Measurements from ENCODE around the gene GDF2.
A peak's percentile ranks its signal among the peaks of the same experiment; 100 is the strongest.

Gene GDF2

GRCh38 chr10:47353351-47353750 lies 31.1 kb downstream of the GDF2 start:
- no peak for DNase-seq (ENCODE audit: low read depth)

GRCh38 chr10:47354165-47354564 lies 31.9 kb downstream of the GDF2 start:
- no peak for DNase-seq (ENCODE audit: low read depth)

GRCh38 chr10:47354900-47355299 lies 32.6 kb downstream of the GDF2 start:
- DNase-seq (ENCODE audit: low read depth) = no peak

- DNase-seq (ENCODE audit: low read depth) = no peak
Measured at GRCh38 chr10:47356708-47357107, 34.5 kb downstream of the GDF2 start.

- no peak for DNase-seq (ENCODE audit: low read depth)
Measured at GRCh38 chr10:47357131-47357582, 34.9 kb downstream of the GDF2 start.

- no peak for DNase-seq (ENCODE audit: low read depth)
Measured at GRCh38 chr10:47357911-47358310, 35.7 kb downstream of the GDF2 start.

GRCh38 chr10:47358457-47358856 lies 36.2 kb downstream of the GDF2 start:
- DNase-seq (ENCODE audit: low read depth) = no peak

- no peak for DNase-seq (ENCODE audit: low read depth)
Measured at GRCh38 chr10:47359101-47359500, 36.8 kb downstream of the GDF2 start.

GRCh38 chr10:47359626-47360418 lies 37.6 kb downstream of the GDF2 start:
- DNase-seq (ENCODE audit: low read depth) = no peak

- no peak for DNase-seq (ENCODE audit: low read depth)
Measured at GRCh38 chr10:47360419-47361040, 38.3 kb downstream of the GDF2 start.

- peak; percentile 24 for DNase-seq (ENCODE audit: low read depth)
Measured at GRCh38 chr10:47361293-47361692, 39.0 kb downstream of the GDF2 start.

GRCh38 chr10:47362199-47362598 lies 39.9 kb downstream of the GDF2 start:
- DNase-seq (ENCODE audit: low read depth) = no peak

GRCh38 chr10:47363781-47364180 lies 41.5 kb downstream of the GDF2 start:
- no peak for DNase-seq (ENCODE audit: low read depth)

- no peak for DNase-seq (ENCODE audit: low read depth)
Measured at GRCh38 chr10:47364366-47364765, 42.1 kb downstream of the GDF2 start.

- no peak for DNase-seq (ENCODE audit: low read depth)
Measured at GRCh38 chr10:47364911-47365310, 42.7 kb downstream of the GDF2 start.

GRCh38 chr10:47365431-47366180 lies 43.4 kb downstream of the GDF2 start:
- DNase-seq (ENCODE audit: low read depth) = no peak

- DNase-seq (ENCODE audit: low read depth) = no peak
Measured at GRCh38 chr10:47366181-47366631, 44.0 kb downstream of the GDF2 start.

GRCh38 chr10:47366731-47367460 lies 44.6 kb downstream of the GDF2 start:
- no peak for DNase-seq (ENCODE audit: low read depth)

GRCh38 chr10:47367646-47368045 lies 45.4 kb downstream of the GDF2 start:
- no peak for DNase-seq (ENCODE audit: low read depth)

GRCh38 chr10:47368431-47369180 lies 46.4 kb downstream of the GDF2 start:
- DNase-seq (ENCODE audit: low read depth) = no peak

- no peak for DNase-seq (ENCODE audit: low read depth)
Measured at GRCh38 chr10:47369251-47369894, 47.1 kb downstream of the GDF2 start.

All from activated T-cell treated with anti-CD3 and anti-CD28 coated beads for 48 hours (primary cell).